Rectal smooth muscle tissue (tissue), 1 donor: Measurements from ENCODE around the gene MSANTD2.

Experiments used
- H3K27ac ChIP-seq: one replicate; pipeline ENCODE4 v1.7.0; 2013; ENCODE audit warnings: low read depth, low read length, inconsistent platforms
- H3K27me3 ChIP-seq: one replicate; pipeline ENCODE4 v1.7.0; 2013; ENCODE audit warnings: low read length; ENCODE audit not compliant: control insufficient read depth, insufficient read depth
- H3K36me3 ChIP-seq: one replicate; pipeline ENCODE4 v1.7.0; 2013; ENCODE audit warnings: low read length; ENCODE audit not compliant: control insufficient read depth, insufficient read depth
- H3K4me1 ChIP-seq: one replicate; pipeline ENCODE4 v1.7.0; 2013; ENCODE audit warnings: low read length; ENCODE audit not compliant: control insufficient read depth, insufficient read depth
- H3K4me3 ChIP-seq: one replicate; pipeline ENCODE4 v1.7.0; 2013; ENCODE audit warnings: low read length
- H3K9ac ChIP-seq: one replicate; pipeline ENCODE4 v1.7.0; 2013; ENCODE audit warnings: low read length

MSANTD2 gene

GRCh38 chr11:124745270-124745834, 54.9 kb downstream of the MSANTD2 start:
- no peaks in the 10 kb centered on the region for H3K4me1 ChIP-seq
- H3K27ac ChIP-seq, result no peak overlapping the region
- no peaks in the 10 kb centered on the region for H3K36me3 ChIP-seq
- H3K4me3 ChIP-seq, result no peak overlapping the region
- no peak overlapping the region for H3K9ac ChIP-seq
- peaks cover 31% of the 10 kb centered on the region for H3K27me3 ChIP-seq

GRCh38 chr11:124743050-124743449, 57.2 kb downstream of the MSANTD2 start:
- H3K9ac ChIP-seq, result no peak overlapping the region
- H3K4me3 ChIP-seq, result no peak overlapping the region
- H3K27me3 ChIP-seq, result peaks cover 32% of the 10 kb centered on the region
- H3K36me3 ChIP-seq, result no peaks in the 10 kb centered on the region
- no peak overlapping the region for H3K27ac ChIP-seq
- H3K4me1 ChIP-seq, result no peaks in the 10 kb centered on the region

GRCh38 chr11:124742555-124742954, 57.7 kb downstream of the MSANTD2 start:
- H3K9ac ChIP-seq, result no peak overlapping the region
- no peak overlapping the region for H3K27ac ChIP-seq
- H3K4me1 ChIP-seq, result no peaks in the 10 kb centered on the region
- no peaks in the 10 kb centered on the region for H3K36me3 ChIP-seq
- H3K27me3 ChIP-seq, result peaks cover 34% of the 10 kb centered on the region
- no peak overlapping the region for H3K4me3 ChIP-seq

GRCh38 chr11:124740277-124740882, 59.8 kb downstream of the MSANTD2 start:
- no peak overlapping the region for H3K9ac ChIP-seq
- peak overlapping the region; percentile 67 for H3K4me3 ChIP-seq
- H3K27me3 ChIP-seq, result peaks cover 24% of the 10 kb centered on the region
- H3K27ac ChIP-seq, result no peak overlapping the region
- H3K4me1 ChIP-seq, result no peaks in the 10 kb centered on the region
- no peaks in the 10 kb centered on the region for H3K36me3 ChIP-seq

DNA sequence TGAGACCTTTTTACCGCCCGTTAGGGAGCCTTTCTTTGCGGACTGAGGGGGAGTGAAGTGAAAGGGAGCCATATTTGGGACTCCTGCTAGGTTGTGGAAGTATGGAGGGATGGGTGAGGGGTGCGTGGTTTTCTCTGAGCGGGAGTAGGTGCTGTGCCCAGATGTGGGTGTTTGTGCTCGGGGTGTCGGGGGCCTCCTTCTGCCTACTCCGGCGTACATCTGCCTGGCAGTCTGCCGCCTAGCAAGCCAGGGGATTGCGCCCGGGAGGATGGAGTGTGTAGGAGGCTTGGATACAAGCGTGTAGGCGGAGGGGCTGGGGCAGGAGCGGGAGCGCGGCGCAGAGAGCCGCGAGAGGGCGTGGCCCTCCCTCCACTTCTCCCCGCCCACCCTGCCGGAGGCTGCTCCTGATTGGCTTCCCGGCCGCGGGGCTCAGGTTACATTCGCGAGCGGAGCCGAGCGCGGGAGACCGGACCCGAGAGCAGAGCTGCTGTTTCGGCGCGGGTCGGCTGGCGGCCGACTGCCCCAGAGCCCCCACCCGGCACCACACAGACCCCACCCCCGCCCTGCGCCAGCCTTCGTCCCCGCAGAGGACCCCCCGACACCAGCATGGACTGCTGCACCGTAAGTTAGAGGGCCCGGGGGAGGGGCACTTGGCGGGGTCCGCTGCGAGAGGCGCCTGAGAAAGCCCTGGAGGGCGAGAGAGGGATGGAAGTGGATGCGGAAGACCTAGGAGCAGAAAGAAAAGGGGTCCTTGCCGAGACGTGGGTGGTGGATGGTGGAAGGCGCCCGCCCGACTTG, 60.5 kb downstream of the MSANTD2 start, which contains the start of gene NRGN:
Gene NRGN, plus strand, starts transcription at position 464 of the 798 bp plus-strand sequence. Its CDS starts 143 bp downstream, at position 607.
- Histone ChIP-seq H3K4me1 (no peaks in the 10 kb centered on the region), H3K4me3 (peak within 1 kb of the TSS; percentile 67), H3K27me3 (peaks cover 18% of the 10 kb centered on the region), H3K27ac (no peak within 1 kb of the TSS), H3K9ac (no peak within 1 kb of the TSS), H3K36me3 (no peaks in the 10 kb centered on the region)

- Histone ChIP-seq H3K36me3 (no peaks in the 10 kb centered on the region), H3K27ac (no peak overlapping the region), H3K27me3 (peaks cover 16% of the 10 kb centered on the region), H3K4me1 (no peaks in the 10 kb centered on the region), H3K4me3 (peak overlapping the region; percentile 62), H3K9ac (no peak overlapping the region)
Observed at GRCh38 chr11:124738713-124739478, 61.3 kb downstream of the MSANTD2 start.

- Histone ChIP-seq H3K4me1 (no peaks in the 10 kb centered on the region), H3K36me3 (no peaks in the 10 kb centered on the region), H3K4me3 (no peak overlapping the region), H3K27ac (no peak overlapping the region), H3K9ac (no peak overlapping the region), H3K27me3 (peaks cover 13% of the 10 kb centered on the region)
Observed at GRCh38 chr11:124737638-124738305, 62.4 kb downstream of the MSANTD2 start.

DNA sequence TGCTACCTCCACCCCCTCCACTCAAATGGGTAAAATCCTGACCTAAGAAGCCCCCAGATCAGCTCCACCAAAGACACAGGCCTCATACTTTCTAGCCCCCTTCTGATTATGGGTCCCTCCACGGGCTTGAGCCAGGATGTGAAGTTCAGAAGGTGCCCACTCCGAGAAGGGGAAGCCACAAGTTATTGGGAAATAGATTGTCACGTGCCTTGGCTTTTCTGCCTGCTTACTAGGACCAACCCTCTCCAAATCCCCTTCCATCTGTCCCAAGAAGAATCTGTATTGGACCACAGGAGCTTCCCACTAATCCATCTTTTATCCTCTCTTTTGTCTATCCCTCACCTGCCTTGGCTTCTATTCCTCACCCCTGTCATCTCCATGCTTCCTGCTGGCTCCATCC, 63.5 kb downstream of the MSANTD2 start:
- Histone ChIP-seq H3K27me3 (peaks cover 10% of the 10 kb centered on the region), H3K27ac (no peak overlapping the region), H3K9ac (no peak overlapping the region)

DNA sequence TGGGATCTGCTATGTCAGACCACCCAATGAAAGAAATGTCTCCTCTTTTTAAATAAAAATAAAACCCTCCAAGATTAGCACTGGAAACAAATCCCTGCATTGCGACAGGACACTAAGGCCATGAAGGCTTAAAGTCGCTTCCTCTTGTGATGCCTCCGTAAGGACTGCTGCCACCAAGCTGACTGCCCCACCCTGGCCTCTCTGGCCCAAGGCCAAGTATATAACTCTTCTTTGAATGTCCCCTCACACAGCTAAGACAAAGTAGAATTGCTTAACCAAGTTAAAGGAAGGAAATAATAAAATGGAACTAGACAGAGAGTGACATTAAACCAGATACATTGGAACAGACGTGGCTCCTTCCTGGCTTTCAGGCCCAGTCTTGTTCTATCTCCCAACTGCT, 68.0 kb downstream of the MSANTD2 start:
- no peaks in the 10 kb centered on the region for H3K36me3 ChIP-seq
- H3K4me3 ChIP-seq, result no peak overlapping the region
- H3K9ac ChIP-seq, result no peak overlapping the region
- no peaks in the 10 kb centered on the region for H3K4me1 ChIP-seq
- no peaks in the 10 kb centered on the region for H3K27me3 ChIP-seq
- no peak overlapping the region for H3K27ac ChIP-seq

More for the DNA sequence above, 63.5 kb downstream of the MSANTD2 start:
- no peaks in the 10 kb centered on the region for H3K4me1 ChIP-seq
- no peaks in the 10 kb centered on the region for H3K36me3 ChIP-seq
- H3K4me3 ChIP-seq, result no peak overlapping the region

DNA sequence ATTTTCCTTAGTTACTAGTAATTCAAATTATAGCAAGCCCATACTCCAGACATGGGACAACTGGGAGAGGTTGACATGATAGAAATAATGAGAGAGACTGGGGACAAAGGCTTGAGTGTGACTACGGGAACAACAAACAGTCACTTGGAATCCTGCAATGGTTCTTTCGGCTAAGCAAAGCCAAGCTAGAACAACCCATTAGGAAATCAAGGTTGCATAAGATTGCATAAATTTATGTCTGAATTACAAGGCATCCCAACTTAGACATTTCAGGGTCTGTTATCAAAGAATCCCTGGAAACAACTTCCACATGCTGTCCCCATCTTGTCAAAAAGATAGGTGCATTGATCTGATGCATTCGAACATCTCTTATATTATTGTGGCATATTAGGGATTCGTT, 70.6 kb downstream of the MSANTD2 start:
- H3K9ac ChIP-seq, result no peak overlapping the region
- H3K4me1 ChIP-seq, result no peaks in the 10 kb centered on the region
- no peaks in the 10 kb centered on the region for H3K27me3 ChIP-seq
- H3K4me3 ChIP-seq, result no peak overlapping the region
- H3K36me3 ChIP-seq, result no peaks in the 10 kb centered on the region
- no peak overlapping the region for H3K27ac ChIP-seq

- Histone ChIP-seq H3K9ac (no peak overlapping the region), H3K4me3 (no peak overlapping the region)
Observed at GRCh38 chr11:124728134-124728533, 72.1 kb downstream of the MSANTD2 start.

DNA sequence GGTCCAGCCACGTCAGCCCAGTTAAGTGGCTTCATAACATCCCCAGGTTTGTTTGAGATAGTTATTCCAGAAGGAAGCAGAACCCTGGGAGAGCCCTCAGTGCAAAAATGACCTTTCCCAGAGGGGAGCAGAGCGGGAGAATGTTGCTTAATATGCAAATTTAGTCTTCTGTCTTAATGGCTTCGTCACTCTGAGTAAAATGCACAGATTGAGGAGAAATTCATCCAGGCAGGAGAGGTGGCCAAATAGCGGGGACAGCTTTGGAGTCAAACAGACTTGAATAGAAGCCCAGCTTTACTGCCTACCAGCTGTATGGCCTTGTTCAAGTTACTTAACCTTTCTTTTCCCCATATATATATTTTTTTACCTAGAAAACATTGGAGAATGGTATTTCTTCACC, 72.7 kb downstream of the MSANTD2 start:
- Histone ChIP-seq H3K4me3 (no peak overlapping the region), H3K36me3 (no peaks in the 10 kb centered on the region), H3K4me1 (no peaks in the 10 kb centered on the region), H3K27me3 (no peaks in the 10 kb centered on the region), H3K9ac (no peak overlapping the region), H3K27ac (no peak overlapping the region)

More at GRCh38 chr11:124728134-124728533, 72.1 kb downstream of the MSANTD2 start:
- Histone ChIP-seq H3K27me3 (no peaks in the 10 kb centered on the region), H3K27ac (no peak overlapping the region), H3K36me3 (no peaks in the 10 kb centered on the region), H3K4me1 (no peaks in the 10 kb centered on the region)
